ENCODE measurements around the gene BEAN1. TPM values are rescaled to one million over a fixed set of nuclear protein-coding genes. Genes with fewer than 3 reads are reported as not detected.

Gene BEAN1
- polyA plus RNA-seq, 3 donors, result 0.12 to 0.81 TPM; not detected in 1

DNA sequence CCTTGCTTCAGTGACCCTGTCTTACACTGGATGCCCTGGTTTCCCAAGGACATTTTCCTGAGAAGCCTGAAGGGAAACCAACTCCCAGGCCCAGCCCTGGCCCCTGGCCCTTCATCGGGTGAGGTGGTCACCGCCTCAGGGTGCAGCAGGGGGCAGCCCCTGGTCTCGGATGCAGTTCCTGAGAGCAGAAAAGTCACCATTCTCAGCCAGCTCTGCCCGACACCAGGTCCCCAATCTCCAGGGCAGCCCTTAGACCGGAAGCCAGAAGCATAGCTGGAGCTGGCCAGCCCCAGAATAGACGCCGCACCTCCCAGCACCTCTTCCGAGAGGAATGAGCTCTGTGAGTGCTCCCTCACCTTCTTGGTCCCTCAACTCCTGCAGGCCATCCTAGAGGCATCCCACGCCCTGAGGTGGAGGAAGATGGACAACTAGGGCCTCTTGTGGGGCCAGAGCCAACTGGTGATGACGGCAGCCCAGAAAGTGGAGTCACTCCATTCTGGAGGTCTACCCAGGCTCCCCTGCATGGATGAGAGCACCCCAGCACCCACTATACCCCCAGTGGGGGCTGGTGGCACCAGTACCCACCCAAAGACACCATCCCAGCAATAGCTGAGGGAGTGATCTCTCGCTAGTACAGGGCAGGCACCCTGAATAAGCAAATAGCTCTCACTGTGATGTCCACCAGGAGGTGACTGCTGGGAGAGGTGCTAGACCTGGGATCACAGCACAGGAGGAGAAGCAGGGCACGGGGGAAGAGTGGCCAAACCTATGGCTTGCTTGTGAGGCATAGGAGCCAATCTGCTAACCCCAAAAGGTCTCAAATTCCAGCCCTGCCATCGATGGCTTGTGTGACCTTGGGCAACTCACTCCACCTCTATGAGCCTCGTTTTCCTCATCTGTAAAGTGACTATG is 66.7 kb downstream of the BEAN1 start:
- H3K79me2 ChIP-seq (ENCODE audit: insufficient read depth, low read length), result no peaks in the 10 kb centered on the region
- intact Hi-C loops (cut with micrococcal nuclease), result no loop called here
- no peak for DNase-seq
- H4K20me1 ChIP-seq (ENCODE audit: insufficient read depth, low read length), result no peaks in the 10 kb centered on the region
- Mint-ChIP-seq H3K36me3 (peaks cover 38 to 40% of the 10 kb centered on the region in 2 donors), H3K4me1 (peaks cover 16% of the 10 kb centered on the region), H3K9me3 (peaks cover 0 to 8% (median 1%) of the 10 kb centered on the region in 7 donors), H3K27me3 (ENCODE audit: low read depth in 3 of 3) (peaks cover 0 to 16% (median 6%) of the 10 kb centered on the region in 3 donors), H3K27ac (no peak overlapping the region), H3K4me3 (no peak overlapping the region)
- H3K4me2 ChIP-seq (replicated peaks; ENCODE audit: extremely low read depth, low read length, poor library complexity, severe bottlenecking), result no peak overlapping the region
- H3K4me1 ChIP-seq (ENCODE audit: control insufficient read depth in 1 of 2, insufficient read depth in 2 of 2, low read length in 2 of 2), result peaks cover 8 to 11% of the 10 kb centered on the region in 2 donors
- H3K36me3 ChIP-seq (replicated peaks in 1 of 2; ENCODE audit: control insufficient read depth in 1 of 2, insufficient read depth in 2 of 2, low read length in 2 of 2), result no peaks in the 10 kb centered on the region
- no peak overlapping the region for H3K27ac ChIP-seq (ENCODE audit: low read depth in 1 of 2, low read length in 2 of 2)
- TF ChIP-seq, protein P1, sequence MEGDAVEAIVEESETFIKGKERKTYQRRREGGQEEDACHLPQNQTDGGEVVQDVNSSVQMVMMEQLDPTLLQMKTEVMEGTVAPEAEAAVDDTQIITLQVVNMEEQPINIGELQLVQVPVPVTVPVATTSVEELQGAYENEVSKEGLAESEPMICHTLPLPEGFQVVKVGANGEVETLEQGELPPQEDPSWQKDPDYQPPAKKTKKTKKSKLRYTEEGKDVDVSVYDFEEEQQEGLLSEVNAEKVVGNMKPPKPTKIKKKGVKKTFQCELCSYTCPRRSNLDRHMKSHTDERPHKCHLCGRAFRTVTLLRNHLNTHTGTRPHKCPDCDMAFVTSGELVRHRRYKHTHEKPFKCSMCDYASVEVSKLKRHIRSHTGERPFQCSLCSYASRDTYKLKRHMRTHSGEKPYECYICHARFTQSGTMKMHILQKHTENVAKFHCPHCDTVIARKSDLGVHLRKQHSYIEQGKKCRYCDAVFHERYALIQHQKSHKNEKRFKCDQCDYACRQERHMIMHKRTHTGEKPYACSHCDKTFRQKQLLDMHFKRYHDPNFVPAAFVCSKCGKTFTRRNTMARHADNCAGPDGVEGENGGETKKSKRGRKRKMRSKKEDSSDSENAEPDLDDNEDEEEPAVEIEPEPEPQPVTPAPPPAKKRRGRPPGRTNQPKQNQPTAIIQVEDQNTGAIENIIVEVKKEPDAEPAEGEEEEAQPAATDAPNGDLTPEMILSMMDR (IDR thresholded peaks at IDR 0.05), result no peak
- no peaks in the 10 kb centered on the region for H3K9me3 ChIP-seq (replicated peaks in 1 of 2; ENCODE audit: control insufficient read depth in 1 of 2, insufficient read depth in 1 of 2, low read length in 2 of 2)
- H3K9ac ChIP-seq (ENCODE audit: insufficient read depth, low read length, poor library complexity, severe bottlenecking), result no peak overlapping the region
- no peaks in the 10 kb centered on the region for H3K27me3 ChIP-seq (ENCODE audit: control insufficient read depth in 2 of 2, insufficient read depth in 2 of 2, low read length in 2 of 2)
- H3K4me3 ChIP-seq (replicated peaks in 1 of 3; ENCODE audit: low read depth in 2 of 3, low read length in 3 of 3), result no peak overlapping the region
- 97% methylated on average over 5 of the region's 14 CpGs for WGBS (ENCODE audit: insufficient coverage)
- H2AFZ ChIP-seq (ENCODE audit: insufficient read depth, low read depth, low read length, poor library complexity, severe bottlenecking), result no peak overlapping the region

DNA sequence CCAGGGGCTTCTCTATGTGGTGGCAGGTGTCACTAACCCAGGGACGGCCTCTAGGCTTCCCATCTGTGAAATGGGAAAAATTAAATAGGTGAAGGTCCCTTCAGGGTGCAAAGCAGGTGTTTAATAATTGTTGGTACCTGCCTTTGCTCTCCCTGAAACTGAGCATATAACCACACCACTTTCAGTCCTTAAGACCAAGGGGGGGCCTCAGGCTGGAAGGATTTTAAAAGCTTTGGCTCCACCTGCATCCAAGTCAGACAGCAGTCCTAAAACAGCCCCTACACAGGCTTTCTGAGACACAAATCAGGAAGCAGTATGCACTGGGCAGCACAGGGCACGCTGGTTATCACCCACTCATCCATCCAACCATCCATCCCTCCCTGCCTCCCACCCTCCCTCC is 67.8 kb downstream of the BEAN1 start:
- 100% methylated on average over 1 of the region's 2 CpGs for WGBS (ENCODE audit: insufficient coverage)
- TF ChIP-seq, protein P1 (IDR thresholded peaks at IDR 0.05), result no peak

More for the DNA sequence above, 67.8 kb downstream of the BEAN1 start:
- H3K36me3 ChIP-seq (replicated peaks in 1 of 2; ENCODE audit: control insufficient read depth in 1 of 2, insufficient read depth in 2 of 2, low read length in 2 of 2), result no peaks in the 10 kb centered on the region
- peaks cover 33 to 34% of the 10 kb centered on the region in 2 donors for H3K36me3 Mint-ChIP-seq
- H3K27me3 ChIP-seq (ENCODE audit: control insufficient read depth in 2 of 2, insufficient read depth in 2 of 2, low read length in 2 of 2), result no peaks in the 10 kb centered on the region
- H3K9ac ChIP-seq (ENCODE audit: insufficient read depth, low read length, poor library complexity, severe bottlenecking), result no peak overlapping the region
- H3K4me3 ChIP-seq (replicated peaks in 1 of 3; ENCODE audit: low read depth in 2 of 3, low read length in 3 of 3), result no peak overlapping the region
- no peaks in the 10 kb centered on the region for H3K9me3 ChIP-seq (replicated peaks in 1 of 2; ENCODE audit: control insufficient read depth in 1 of 2, insufficient read depth in 1 of 2, low read length in 2 of 2)
- H3K27ac Mint-ChIP-seq, result no peak overlapping the region
- H3K27ac ChIP-seq (ENCODE audit: low read depth in 1 of 2, low read length in 2 of 2), result no peak overlapping the region
- peaks cover 0 to 16% (median 6%) of the 10 kb centered on the region in 3 donors for H3K27me3 Mint-ChIP-seq (ENCODE audit: low read depth in 3 of 3)
- no peaks in the 10 kb centered on the region for H4K20me1 ChIP-seq (ENCODE audit: insufficient read depth, low read length)
- H3K4me1 Mint-ChIP-seq, result peaks cover 24% of the 10 kb centered on the region
- no peak overlapping the region for H3K4me2 ChIP-seq (replicated peaks; ENCODE audit: extremely low read depth, low read length, poor library complexity, severe bottlenecking)
- no peak overlapping the region for H2AFZ ChIP-seq (ENCODE audit: insufficient read depth, low read depth, low read length, poor library complexity, severe bottlenecking)
- peaks cover 0 to 8% (median 1%) of the 10 kb centered on the region in 7 donors for H3K9me3 Mint-ChIP-seq
- H3K4me1 ChIP-seq (ENCODE audit: control insufficient read depth in 1 of 2, insufficient read depth in 2 of 2, low read length in 2 of 2), result peaks cover 8 to 11% of the 10 kb centered on the region in 2 donors
- intact Hi-C loops (cut with micrococcal nuclease), result no loop called here
- no peak overlapping the region for H3K4me3 Mint-ChIP-seq
- no peak for DNase-seq
- H3K79me2 ChIP-seq (ENCODE audit: insufficient read depth, low read length), result no peaks in the 10 kb centered on the region
